Stimulated activated memory B cell treated with anti-CD40 and anti-IgM and Interleukin-4, amounts not matched to agents 10 μg/mL and 1 μg/mL and 100 μg/mL, for 72 hours (primary cell): ENCODE measurements around the gene TMEM190.

ENCODE experiments used
- ATAC-seq: fragments of 150-1000 bp; cut with Tn5 transposase; 2 replicates; pipeline ENCODE4 v1.10.0; 2021
- H3K27ac Mint-ChIP-seq: one replicate; pipeline ENCODE4 v1.8.0; 2022; ENCODE audit warnings: mild to moderate bottlenecking, mixed read lengths
- H3K27me3 Mint-ChIP-seq: one replicate; pipeline ENCODE4 v1.8.0; 2022; ENCODE audit warnings: mixed read lengths
- H3K36me3 Mint-ChIP-seq: one replicate; pipeline ENCODE4 v1.8.0; 2022; ENCODE audit warnings: mixed read lengths
- H3K4me1 Mint-ChIP-seq: one replicate; pipeline ENCODE4 v1.8.0; 2022; ENCODE audit warnings: mixed read lengths
- H3K4me3 Mint-ChIP-seq: one replicate; pipeline ENCODE4 v1.8.0; 2022; ENCODE audit warnings: mild to moderate bottlenecking, moderate library complexity, mixed read lengths
- H3K9me3 Mint-ChIP-seq: one replicate; pipeline ENCODE4 v1.8.0; 2022; ENCODE audit warnings: mixed read lengths

The TMEM190 gene

DNA sequence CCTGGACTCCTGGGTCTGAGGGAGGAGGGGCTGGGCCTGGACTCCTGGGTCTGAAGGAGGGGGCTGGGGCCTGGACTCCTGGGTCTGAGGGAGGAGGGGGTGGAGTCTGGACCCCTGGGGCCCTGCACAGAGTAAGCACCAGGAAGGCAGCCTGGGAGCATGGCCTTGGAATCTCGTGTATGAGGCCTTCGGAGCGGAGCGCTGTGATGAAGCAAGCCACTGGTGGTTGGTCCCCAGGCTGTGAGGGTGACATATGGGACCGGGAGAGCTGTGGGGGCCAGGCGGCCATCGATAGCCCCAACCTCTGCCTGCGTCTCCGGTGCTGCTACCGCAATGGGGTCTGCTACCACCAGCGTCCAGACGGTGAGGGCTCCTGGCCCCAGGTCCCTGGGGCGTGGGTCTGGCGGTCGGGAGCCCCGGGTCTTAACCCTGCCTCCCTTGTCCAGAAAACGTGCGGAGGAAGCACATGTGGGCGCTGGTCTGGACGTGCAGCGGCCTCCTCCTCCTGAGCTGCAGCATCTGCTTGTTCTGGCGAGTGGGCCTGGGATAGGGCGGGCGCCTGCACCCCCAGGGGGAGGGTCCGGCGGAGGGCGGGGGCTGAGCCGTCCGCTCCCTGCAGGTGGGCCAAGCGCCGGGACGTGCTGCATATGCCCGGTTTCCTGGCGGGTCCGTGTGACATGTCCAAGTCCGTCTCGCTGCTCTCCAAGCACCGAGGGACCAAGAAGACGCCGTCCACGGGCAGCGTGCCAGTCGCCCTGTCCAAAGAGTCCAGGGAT is 918 bp downstream of the TMEM190 start:
- Mint-ChIP-seq H3K27ac (no peak overlapping the region), H3K36me3 (no peaks in the 10 kb centered on the region), H3K4me3 (no peak overlapping the region), H3K27me3 (peaks cover 38% of the 10 kb centered on the region), H3K4me1 (peaks cover 16% of the 10 kb centered on the region), H3K9me3 (no peaks in the 10 kb centered on the region)
- no peak for ATAC-seq

DNA sequence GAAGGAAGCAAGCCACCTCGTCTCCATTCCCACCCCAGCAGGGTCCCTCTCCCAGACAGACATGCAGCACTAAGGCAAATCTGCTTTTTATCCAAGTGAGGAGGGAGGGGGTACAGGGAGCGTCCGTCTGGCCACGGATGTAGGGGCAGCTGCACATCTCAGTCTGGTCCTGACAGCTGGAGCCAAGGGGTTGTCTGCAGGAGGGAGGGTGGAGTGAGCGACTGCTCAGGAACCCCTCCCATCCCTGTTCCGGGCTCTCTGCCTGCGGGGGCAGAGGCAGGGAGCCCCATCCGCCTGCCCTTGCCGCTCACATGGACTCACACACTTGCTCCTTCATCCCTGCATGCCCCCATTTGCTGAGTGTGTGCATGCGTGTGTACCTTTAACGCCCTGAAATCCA is 2.5 kb downstream of the TMEM190 start:
- no peak for ATAC-seq
- Mint-ChIP-seq H3K27ac (no peak overlapping the region), H3K4me3 (no peak overlapping the region), H3K36me3 (no peaks in the 10 kb centered on the region), H3K9me3 (no peaks in the 10 kb centered on the region), H3K4me1 (peaks cover 18% of the 10 kb centered on the region), H3K27me3 (peaks cover 22% of the 10 kb centered on the region)

DNA sequence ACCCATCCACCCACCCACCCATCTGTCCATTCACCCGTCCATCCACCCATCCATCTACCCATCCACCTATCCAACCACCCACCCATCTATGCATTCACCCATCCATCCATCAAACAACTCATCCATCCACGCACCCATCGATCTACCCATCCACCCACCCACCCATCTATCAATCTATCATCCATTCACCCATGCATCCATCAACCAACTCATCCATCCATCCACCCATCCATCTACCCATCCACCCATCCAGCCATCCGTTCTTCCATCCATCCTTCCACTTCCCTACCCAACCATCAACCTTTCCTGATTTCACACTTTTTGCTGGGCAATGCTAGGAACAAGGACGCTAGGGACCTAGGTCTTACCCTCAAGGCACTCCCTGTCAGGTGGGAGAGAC is 5.4 kb downstream of the TMEM190 start:
- no peak overlapping the region for H3K4me3 Mint-ChIP-seq

DNA sequence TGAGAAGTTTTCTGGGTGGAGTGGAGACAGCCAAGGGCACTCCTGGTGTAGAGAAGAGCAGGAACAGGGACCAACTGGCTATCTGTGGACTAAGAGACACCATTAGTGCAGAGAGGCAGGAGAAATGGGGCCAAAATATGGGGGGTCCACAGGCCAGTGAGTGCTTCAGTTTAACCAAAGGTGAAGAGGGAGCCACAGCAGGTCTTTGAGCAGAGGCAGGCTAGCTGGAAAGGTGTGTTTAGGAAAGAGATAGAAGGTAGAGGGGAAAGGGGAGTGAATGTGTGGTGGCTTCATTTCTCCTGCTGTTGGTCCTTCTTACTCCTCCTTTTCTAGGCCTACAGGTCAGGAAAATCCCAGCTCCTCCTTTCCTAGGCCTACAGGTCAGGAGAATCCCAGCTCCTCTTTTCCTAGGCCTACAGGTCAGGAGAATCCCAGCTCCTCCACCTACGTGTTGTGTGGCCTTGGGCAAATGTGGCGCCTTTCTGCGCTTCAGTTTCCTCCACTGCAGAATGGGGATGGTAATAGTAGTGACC is 6.0 kb downstream of the TMEM190 start:
- no peak for ATAC-seq
- no peaks in the 10 kb centered on the region for H3K27me3 Mint-ChIP-seq
- no peaks in the 10 kb centered on the region for H3K9me3 Mint-ChIP-seq
- H3K4me3 Mint-ChIP-seq, result peak overlapping the region; percentile 89
- H3K27ac Mint-ChIP-seq, result no peak overlapping the region
- H3K4me1 Mint-ChIP-seq, result peaks cover 45% of the 10 kb centered on the region
- peaks cover 20% of the 10 kb centered on the region for H3K36me3 Mint-ChIP-seq

More for the DNA sequence above, 5.4 kb downstream of the TMEM190 start:
- Mint-ChIP-seq H3K4me1 (peaks cover 39% of the 10 kb centered on the region), H3K27me3 (peaks cover under 1% of the 10 kb centered on the region), H3K36me3 (peaks cover 15% of the 10 kb centered on the region), H3K27ac (no peak overlapping the region), H3K9me3 (no peaks in the 10 kb centered on the region)
- ATAC-seq, result no peak

DNA sequence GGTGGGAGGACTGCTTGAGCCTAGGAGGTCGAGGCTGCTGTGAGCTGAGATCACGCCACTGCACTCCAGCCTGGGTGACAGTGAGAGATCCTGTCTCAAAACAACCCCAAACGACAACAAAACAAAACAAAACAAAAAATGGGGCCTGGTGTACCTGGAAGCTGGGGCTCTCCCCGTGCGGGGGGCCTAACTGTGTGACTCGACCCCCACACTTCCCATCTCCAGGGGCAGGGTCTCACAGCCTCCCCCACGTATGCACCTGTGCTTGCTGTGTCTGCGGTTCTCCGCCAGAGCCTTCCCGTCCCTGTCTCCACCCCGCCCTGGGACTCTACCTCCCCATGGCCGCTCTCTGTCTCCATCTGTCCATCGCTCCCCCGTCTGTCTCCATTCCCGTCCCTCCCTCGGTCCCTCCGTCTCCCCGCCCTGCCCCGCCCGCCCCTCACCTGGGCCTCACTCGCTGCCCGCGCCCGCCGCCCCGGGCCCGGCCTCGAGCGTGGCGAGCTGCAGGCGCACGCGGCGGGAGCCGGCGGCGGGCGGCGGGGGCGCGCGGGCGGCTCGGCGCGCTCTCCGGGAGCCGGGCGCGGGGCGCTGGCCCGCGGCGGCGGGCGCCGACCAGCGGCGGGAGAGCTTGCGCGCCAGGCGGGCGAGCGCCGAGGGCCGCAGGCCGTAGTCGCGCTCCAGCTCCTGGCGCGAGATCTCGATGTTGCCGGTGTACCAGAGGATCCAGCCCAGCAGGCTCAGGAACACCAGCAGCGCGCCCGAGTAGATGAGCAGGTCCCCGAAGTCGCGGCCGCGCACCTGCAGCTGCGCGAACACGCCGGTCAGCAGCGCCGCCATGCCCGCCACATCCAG is 6.9 kb downstream of the TMEM190 start:
- Mint-ChIP-seq H3K36me3 (peaks cover 28% of the 10 kb centered on the region), H3K9me3 (no peaks in the 10 kb centered on the region), H3K4me3 (peak overlapping the region; percentile 89), H3K4me1 (peaks cover 53% of the 10 kb centered on the region), H3K27ac (peak overlapping the region; percentile 72), H3K27me3 (no peaks in the 10 kb centered on the region)
- peak; percentile 24 for ATAC-seq

DNA sequence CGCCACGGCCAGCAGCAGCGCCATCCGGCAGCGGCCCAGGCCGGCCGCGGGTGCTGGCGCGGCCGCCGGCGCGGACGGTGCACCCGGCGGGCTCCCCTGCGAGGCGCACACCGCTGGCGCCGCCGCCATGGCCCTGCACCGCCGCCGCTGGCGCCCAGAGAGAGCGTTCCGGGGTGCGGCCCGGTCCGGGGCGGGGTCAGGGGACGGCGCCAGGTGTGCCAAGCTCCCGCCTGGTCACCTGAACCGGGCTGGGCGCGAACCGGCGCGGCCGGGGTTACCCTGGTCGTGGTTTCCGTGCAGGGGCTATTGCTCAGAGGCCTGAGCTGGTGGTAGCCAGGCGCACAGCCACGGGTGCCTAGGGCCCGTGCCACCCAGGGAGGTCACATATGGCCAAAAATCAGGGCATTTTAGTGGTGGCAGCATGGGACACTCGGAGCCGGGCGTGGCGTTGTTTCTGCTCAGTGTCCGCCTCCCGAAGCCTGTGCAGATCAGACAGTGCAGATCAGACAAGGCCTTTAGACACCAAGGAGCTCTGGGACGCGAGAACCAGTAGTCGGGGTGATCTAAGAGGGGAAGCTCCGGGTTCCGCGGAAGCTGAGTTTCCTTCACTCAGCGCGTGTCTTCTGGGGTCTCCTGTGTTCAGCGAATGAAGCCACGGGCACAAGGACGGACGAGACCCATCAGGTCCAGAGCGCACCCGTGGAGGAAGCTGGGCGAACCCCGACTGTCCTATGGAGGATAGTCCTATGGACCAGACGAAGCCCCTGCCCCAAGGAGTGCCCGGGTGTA is 7.7 kb downstream of the TMEM190 start, which contains the start of gene TMEM238:
Gene TMEM238 (minus strand): TSS at position 162 of the 789 bp plus-strand sequence. CDS start 33 bp downstream, at position 129.
- Mint-ChIP-seq H3K27me3 (no peaks in the 10 kb centered on the region), H3K4me3 (peak within 1 kb of the TSS; percentile 100), H3K9me3 (no peaks in the 10 kb centered on the region), H3K36me3 (peaks cover 36% of the 10 kb centered on the region), H3K4me1 (peaks cover 61% of the 10 kb centered on the region), H3K27ac (peak within 1 kb of the TSS; percentile 99)
- ATAC-seq, result peak; percentile 48

DNA sequence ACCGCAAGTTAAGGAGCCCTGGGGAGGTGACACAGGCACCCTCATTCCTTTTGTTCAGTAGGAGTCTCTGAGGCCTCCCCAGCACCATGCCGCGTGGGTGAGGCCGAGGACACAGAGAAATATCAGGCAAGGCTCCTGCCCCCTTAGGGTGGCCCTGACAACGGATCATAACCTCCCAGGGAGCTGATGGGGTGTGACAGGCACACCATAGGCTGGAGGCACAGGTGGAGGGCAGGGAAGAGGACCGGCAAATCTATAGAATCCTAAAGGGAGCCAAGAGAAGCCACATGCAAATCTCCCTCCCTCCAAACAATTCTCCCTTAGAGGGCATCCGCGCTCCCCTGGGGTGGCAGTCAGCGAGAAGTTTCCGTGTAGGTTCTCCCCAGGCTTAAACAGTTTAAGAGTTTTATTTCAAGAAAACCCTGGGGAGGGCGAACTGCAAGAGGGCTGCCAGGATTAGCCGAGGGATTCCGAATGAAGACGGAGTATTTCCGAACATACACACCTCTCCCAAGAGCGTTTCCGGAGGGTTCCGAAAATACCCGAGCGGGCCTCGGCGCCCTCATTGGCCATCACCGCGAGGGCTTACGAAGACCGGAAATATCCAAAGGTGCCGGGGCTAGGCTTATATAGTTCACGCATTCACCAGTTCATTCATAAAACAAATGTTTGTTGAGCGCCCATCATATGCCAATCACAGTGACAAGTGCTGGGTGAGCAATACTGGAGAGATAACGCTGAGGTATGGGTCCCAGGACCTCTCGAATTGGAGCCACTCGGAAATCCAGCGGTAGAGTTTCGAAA is 8.5 kb downstream of the TMEM190 start:
- Mint-ChIP-seq H3K27ac (peak overlapping the region; percentile 99), H3K9me3 (no peaks in the 10 kb centered on the region), H3K27me3 (no peaks in the 10 kb centered on the region), H3K36me3 (peaks cover 44% of the 10 kb centered on the region), H3K4me3 (peak overlapping the region; percentile 100), H3K4me1 (peaks cover 69% of the 10 kb centered on the region)
- ATAC-seq, result peak; percentile 87

DNA sequence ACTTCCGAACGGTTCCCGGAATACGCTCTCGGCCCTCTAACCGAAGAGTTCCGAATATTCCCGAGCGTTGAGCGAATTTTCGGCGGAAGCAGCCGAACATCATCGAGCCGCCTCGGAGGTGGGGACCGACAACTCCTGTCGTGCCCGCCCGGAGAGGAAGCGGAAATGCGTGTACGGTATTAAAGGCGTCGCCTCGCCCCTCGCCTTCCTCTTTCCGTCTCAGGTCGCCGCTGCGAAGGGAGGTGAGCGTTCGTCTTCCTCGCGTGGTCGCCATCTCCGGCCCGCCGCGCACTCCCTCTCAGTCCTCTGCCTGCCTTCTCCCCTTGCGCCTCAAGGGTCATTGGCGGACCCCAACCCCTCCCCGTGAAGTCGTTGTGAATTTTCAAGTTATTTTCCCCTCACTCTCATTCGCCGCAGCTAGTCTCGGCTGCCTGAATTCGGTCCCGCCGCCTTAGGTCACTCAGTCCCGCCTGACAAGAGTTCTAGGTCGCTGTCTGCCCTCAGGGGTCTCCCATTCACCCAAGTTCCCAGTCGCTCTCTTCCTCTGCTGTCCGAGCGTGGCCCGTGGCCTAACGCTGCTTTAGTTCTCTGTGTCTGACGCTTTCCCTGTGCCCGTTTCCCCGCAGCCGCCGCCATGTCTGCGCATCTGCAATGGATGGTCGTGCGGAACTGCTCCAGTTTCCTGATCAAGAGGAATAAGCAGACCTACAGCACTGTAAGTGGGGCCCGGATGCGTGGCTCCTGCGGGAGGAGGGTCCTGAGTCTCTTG is 9.3 kb downstream of the TMEM190 start, which contains the start of gene RPL28:
Gene RPL28 (plus strand): TSS at position 209 of the 769 bp plus-strand sequence. CDS start 426 bp downstream, at position 635.
- Mint-ChIP-seq H3K9me3 (no peaks in the 10 kb centered on the region), H3K27ac (peak within 1 kb of the TSS; percentile 99), H3K27me3 (no peaks in the 10 kb centered on the region), H3K4me1 (peaks cover 77% of the 10 kb centered on the region), H3K4me3 (peak within 1 kb of the TSS; percentile 100), H3K36me3 (peaks cover 52% of the 10 kb centered on the region)
- peak; percentile 90 for ATAC-seq

DNA sequence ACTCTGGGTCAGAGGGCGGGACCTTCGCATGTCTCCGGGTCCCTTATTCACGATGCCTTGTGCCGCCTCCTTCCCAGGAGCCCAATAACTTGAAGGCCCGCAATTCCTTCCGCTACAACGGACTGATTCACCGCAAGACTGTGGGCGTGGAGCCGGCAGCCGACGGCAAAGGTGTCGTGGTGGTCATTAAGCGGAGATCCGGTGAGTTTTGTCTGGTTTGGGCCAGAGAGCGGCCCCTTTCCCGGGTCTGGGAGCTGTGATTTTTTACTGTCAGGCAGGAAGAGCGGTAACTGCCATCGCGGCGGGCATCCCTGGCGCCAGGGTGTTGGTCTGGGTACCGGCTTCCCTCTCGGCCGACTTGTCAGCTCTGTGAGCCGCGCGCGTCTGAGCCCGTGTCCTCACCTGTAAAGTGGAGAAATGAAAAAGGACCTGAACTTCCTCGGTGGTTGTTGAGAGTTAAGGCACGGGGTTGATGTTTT is 9.9 kb downstream of the TMEM190 start:
- Mint-ChIP-seq H3K27ac (peak overlapping the region; percentile 99), H3K27me3 (no peaks in the 10 kb centered on the region), H3K4me3 (peak overlapping the region; percentile 100), H3K4me1 (peaks cover 79% of the 10 kb centered on the region), H3K36me3 (peaks cover 53% of the 10 kb centered on the region), H3K9me3 (no peaks in the 10 kb centered on the region)
- ATAC-seq, result no peak

DNA sequence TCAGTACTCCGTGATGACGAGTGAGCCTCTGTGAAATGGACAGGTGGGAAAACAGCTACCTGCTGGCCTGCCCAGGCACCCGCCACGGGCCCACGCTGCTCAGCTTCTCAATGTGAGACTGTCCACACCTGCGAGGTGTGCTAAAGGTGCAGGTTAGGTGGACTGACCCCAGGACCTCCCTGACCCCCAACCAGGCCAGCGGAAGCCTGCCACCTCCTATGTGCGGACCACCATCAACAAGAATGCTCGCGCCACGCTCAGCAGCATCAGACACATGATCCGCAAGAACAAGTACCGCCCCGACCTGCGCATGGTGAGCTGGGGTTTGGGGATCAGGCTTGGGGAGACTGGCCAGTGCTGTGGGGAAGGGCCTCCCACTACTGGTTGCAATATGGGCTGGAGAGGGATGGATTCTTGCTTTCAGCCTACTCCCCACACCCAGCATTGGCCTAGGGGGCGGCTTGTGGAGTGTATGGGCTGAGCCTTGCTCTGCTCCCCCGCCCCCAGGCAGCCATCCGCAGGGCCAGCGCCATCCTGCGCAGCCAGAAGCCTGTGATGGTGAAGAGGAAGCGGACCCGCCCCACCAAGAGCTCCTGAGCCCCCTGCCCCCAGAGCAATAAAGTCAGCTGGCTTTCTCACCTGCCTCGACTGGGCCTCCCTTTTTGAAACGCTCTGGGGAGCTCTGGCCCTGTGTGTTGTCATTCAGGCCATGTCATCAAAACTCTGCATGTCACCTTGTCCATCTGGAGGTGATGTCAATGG is 11.3 kb downstream of the TMEM190 start:
- no peaks in the 10 kb centered on the region for H3K27me3 Mint-ChIP-seq
- H3K27ac Mint-ChIP-seq, result peak overlapping the region; percentile 99
- H3K4me1 Mint-ChIP-seq, result peaks cover 71% of the 10 kb centered on the region
- peaks cover 53% of the 10 kb centered on the region for H3K36me3 Mint-ChIP-seq
- H3K9me3 Mint-ChIP-seq, result no peaks in the 10 kb centered on the region
- no peak for ATAC-seq
- peak overlapping the region; percentile 100 for H3K4me3 Mint-ChIP-seq

DNA sequence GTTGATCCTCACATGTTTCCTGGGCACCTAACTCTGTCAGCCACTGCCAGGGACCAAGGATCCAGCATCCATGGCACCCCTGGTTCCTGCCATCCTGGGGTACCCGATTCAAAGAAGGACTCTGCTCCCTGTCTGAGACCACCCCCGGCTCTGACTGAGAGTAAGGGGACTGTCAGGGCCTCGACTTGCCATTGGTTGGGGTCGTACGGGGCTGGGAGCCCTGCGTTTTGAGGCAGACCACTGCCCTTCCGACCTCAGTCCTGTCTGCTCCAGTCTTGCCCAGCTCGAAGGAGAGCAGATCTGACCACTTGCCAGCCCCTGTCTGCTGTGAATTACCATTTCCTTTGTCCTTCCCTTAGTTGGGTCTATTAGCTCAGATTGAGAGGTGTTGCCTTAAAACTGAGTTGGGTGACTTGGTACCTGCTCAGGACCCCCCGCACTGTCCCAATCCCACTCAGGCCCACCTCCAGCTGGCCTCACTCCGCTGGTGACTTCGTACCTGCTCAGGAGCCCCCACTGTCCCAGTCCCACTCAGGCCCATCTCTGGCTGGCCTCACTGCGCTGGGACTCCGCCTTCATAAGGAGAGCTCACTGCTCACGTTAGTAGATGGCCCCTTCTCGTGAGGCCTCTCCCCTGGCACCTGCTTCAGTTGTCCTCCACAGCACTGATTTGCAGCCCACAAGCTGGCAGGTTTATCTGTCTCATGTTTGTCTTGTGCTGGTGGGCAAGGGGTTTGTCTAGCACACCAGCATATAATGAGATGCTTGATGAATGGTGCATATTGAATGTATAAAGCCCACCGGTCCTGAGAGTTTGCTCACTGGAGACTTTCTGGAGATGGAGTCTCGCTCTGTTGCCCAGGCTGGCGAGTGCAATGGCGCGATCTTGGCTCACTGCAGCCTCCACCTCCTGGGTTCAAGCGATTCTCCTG is 13.0 kb downstream of the TMEM190 start:
- Mint-ChIP-seq H3K27ac (peak overlapping the region; percentile 52), H3K36me3 (peaks cover 53% of the 10 kb centered on the region), H3K27me3 (no peaks in the 10 kb centered on the region), H3K9me3 (no peaks in the 10 kb centered on the region), H3K4me3 (peak overlapping the region; percentile 27), H3K4me1 (peaks cover 61% of the 10 kb centered on the region)
- ATAC-seq, result no peak

DNA sequence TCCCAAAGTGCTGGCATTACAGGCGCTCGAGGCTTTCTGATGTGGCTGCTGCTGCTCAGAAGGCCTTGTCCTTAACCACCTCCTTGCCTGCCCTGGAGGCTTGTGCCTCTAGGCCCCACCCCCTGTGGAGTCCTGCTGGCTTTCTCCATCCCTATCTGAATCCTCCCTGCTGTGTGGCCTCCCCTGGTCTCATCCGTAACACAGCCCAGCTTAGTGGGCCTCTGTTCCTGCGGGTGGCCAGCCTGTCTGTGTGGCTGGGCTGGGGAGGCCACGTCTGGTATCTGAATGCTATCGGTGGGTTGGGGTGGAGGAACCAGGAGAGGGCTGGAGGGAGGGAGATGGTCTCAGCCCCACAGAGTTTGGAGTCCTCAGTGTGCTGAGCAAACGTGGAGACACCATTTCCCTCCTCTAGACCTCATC is 13.8 kb downstream of the TMEM190 start:
- Mint-ChIP-seq H3K9me3 (no peaks in the 10 kb centered on the region), H3K4me3 (peak overlapping the region; percentile 10), H3K4me1 (peaks cover 53% of the 10 kb centered on the region), H3K27me3 (no peaks in the 10 kb centered on the region), H3K27ac (peak overlapping the region; percentile 52), H3K36me3 (peaks cover 53% of the 10 kb centered on the region)
- ATAC-seq, result no peak
